HK-2 (cell line): ENCODE measurements around the gene RBBP6.

Experiments used
- DNase-seq: peaks from one replicate; pipeline ENCODE4 v3.0.0-alpha.2; 2018; ENCODE audit not compliant: unreplicated experiment

The RBBP6 gene

DNA sequence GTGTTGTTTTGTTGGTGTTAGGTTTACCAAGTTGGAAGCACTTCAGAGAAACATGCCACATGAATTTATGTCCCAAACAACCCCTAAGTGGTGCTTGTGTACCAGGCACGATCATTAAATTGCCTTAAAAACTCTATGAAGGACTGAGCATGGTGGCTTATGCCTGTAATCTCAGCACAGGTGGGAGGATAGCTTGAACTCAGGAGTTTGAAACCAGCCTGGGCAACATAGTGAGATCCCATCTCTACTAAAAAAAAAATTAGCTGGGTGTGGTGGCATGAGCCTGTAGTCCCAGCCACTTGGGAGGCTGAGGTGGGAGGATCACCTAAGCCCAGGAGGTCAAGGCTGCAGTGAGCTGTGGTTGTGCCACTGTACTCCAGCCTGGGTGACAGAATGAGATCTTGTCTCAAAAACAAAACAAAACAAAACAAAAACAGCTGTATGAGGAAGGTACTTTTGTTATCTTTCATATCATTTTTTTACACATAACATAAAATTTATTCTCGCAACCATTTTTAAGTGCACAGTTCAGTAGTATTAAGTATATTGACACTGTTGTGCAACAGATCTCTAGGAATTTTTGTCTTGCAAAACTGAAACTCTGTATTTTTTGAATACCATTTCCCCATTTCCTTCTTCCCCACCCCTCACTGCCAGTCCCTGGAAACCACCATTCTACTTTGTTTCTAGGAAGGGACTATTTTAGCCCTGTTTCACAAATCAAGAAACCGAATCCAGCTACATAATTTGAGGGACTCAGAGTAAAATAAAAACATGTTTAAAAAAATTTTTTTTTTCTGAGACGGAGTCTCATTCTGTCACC lies 14.3 kb upstream of the RBBP6 start:
- DNase-seq: no peak

DNA sequence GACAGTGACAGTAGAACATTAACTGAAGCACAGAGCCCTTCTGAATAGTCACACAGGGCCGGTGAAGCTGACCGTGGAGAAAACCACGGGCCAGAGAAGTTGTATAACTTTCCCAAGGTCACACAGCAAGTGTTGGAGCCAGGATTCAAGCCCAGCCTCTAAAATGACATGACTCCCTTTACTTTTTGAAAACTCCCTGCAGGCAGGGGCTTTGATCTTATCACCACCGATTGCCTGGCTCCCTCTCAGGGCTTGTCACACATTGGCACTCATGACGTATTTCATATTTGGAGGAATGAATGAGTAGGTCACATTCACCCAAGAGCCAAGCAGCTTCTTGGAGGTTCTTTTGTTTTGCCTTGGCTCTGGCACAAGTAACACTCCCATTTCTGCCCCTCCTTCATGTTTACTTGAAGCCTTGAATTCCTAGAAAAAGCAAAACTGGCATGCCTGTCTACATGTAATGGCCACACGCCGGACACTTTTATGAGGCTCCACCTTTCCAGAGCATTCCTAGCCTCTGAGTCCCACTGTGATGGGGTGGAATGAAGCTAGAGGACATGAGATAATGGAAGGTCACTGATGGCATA lies 13.3 kb upstream of the RBBP6 start:
- DNase-seq: no peak

DNA sequence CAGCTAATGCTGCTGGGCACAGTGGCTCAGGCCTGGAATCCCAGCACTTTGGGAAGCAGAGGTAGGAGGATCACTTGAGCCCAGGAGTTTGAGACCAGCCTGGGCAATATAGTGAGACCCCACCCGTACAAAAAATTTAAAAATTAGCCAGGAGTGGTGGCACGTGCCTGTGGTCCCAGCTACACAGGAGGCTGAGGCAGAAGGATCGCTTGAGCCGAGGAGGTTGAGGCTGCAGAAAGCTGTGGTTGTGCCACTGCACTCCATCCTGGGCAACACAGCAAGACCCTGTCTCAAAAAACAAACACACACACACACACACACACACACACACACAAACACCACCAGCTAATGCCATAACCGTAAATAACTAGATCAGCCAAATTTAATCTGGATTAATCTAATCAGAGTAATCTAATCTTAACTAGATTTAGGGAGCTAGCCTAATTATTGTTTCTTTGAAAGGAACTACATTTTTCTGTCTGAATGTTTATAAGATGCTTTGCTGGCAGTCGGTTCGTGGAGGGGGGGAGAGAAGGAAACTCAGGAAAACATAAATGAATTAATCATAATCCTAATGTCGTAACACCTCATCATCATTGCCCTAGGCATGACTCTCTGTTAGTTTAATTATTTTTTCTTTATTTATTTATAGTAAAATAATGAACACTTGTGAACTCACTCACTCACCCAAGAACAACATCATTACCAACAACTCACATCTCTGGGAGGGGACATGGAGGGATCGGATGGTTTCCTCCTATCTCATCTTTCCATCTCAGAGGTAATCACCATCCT lies 12.5 kb upstream of the RBBP6 start:
- no peak for DNase-seq

DNA sequence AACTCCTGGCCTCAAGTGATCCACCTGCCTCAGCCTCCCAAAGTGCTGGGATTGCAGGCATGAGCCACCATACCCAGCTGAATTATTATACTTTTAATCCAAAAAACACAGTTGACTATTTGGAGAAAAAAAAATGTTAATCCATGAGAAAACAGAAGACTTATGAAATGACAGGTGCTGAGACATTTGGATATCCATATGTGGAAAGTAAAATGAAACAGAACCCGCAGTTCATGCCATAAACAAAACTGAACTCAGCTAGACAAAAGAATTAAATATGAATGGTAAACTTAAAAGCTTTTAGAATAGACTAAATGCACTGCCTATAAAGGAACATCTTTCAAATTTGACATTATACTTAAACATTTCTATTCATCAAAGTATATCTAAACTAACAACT lies 8.2 kb upstream of the RBBP6 start:
- no peak for DNase-seq

DNA sequence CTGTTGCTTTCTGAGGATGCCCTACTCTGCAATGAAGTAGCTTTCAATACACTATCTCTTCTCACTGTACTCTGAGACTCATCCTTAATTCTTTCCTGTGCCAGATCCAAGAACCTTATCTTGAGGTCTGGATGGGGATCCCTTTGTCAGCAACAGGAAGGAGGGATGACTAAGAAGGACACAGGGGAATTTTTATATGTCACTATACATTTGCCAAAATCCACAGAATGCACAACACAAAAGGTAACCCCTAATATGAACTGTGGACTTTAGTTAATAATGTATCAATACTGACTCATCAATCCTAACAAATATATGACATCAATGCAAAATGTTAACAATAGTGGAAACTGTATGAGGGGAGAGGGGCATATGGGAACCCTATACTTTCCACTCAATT lies 4.7 kb upstream of the RBBP6 start:
- no peak for DNase-seq

DNA sequence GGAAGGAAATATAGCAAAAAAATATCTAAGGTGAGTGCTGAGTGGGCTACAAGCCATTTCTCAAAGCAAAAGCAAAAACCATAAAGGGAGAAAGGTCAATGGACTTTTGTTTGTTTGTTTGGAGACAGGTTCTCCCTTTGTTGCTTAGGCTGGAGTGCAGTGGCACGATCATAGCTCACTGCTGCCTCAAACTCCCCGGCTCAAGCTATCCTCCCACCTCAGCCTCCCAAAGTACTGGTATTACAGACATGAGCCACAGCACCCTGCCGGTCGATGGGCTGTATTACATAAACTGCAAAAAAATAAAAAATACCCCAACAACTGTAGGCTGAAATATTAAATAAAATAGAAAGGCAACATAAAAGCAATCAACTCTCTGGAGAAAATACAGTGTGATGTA lies 3.5 kb upstream of the RBBP6 start:
- no peak for DNase-seq

DNA sequence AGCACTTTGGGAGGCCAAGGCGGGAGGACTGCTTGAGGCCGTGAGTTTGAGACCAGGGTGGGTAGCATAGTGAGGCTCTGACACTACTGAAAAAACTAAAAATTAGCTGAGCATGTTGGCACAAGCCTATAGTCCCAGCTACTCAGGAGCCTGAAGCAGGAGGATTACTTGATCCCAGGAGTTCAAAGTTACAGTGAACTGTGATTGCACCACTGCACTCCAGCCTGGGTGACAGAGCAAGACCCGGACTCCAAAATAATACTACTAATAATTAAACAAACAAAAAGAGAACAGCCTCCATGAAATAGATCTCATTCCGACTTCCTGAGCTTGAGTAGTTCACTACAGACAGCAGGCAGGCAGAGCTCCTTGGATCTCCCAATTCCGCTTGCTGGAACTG lies 2.7 kb upstream of the RBBP6 start:
- no peak for DNase-seq

DNA sequence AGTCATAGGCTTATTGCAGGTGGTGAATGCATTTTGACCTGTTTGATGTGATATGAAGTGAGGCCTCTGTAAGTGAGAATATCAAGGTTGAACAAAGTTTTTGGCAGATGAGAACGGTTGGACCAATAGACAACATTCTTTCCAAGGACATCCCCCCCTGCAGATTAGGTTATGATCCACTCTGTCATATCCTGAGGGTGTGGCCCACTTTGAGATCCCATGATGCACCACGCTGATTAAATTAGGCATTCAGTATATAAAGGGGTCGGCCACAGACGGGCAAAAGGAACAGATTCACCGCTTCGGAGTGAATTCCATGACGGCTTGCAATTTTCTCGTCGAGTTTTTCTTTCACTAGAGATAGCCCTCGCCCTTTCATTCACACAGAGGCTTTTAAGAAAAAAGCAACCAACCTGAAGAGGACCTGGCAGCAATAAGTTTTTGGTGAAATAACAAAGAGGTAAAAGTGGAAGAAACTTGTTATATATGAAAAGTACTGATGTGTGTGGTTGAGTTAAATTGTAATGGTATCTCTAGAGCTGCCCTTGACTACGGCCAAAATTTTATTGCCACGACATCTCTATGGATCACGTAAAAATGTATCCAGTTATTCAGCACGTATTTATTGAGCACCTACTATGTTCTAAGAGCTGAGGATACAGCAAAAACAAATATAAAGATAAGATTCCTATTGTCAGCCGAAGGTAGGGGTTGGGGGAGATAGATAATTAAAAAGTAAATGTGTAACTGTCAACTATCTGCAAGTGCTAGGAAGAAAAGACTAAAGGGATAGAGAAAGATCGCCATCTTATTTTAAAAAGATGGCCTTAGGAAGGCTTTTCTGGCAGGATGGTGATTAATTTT lies 1.7 kb upstream of the RBBP6 start:
- no peak for DNase-seq

DNA sequence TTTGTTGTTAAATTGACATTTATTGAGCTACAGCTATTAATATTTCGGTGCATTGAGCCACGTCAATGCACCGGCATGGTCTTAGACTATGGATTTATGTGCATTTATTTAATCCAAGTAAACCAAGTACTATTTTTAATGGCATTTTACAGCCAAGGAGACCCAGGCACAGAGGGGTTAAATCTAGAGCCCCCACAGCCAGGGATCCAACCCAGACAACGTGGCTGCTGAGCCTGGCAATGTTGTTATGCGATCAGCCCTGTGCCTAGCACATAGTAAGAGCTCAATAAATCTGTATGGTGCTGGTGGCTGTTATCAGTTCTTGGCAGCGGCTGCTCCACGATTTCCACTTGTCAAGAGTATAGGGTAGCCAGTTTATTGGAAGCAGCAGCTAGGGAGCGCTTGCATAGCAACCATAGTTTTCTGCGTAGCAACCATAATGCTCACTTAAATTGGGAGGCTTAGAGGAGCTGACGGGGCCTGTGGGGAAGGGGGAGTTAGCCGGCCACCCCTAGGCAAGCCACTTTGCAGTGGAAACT lies 541 bp upstream of the RBBP6 start:
- no peak for DNase-seq

DNA sequence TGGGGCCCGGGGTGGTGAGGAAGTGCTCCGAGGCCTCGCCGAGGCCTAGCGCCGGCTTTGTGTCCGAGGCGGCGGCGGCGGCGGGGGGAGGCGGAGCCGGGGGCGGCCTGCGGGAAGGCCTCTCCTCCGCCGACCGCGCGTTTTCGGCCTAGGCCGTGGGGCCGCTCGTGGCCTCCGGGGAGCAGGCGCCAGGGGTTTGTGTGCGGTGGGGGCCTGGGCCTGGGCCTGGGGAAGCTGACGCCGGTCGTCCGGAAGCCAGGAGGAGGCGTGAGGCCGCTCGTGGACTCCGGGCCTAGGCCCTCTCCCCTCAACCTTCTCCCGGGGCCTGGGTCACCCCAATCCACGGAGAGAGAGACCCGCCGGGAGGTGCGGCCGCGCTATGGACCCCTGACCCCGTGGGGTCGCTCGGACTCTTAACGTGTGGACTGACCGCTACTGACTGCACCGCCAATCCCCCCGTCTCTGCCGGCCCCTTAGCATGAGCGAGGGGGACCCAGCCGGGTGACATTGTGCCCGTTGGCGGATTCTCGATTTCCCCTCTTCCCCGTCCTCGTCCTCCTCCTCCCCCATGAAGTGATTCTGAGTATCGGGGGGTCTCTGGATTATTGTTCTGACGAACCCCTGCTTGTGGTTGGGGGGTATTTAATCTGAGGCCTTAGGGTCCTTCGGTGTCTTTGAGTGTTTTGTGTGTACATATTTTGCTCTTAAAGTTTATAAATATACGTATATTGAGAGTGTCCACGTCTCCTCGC lies 660 bp downstream of the RBBP6 start:
- no peak for DNase-seq

DNA sequence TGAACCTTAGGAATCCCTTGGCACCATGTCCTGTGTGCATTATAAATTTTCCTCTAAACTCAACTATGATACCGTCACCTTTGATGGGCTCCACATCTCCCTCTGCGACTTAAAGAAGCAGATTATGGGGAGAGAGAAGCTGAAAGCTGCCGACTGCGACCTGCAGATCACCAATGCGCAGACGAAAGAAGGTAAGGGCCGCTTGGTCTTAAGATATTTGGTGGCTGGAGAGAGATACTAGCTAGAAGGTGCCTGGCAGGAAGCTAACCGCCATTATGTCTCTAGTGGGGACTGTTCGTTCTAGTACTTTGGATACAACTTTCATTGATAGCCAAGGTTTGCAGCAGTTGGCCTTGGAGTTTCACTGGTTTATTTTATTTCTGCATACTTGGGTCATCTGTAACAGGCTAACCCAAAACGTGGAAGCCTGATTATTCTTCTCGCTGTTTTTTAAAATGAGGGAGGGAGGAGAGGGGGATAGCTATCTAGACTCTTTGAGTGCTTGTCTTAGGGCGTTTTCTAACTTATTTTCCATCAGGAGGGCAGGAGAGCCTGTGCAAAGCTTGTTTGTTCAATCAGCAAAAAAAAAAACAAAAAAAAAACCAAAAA lies 1.3 kb downstream of the RBBP6 start:
- DNase-seq: peak; percentile 21

DNA sequence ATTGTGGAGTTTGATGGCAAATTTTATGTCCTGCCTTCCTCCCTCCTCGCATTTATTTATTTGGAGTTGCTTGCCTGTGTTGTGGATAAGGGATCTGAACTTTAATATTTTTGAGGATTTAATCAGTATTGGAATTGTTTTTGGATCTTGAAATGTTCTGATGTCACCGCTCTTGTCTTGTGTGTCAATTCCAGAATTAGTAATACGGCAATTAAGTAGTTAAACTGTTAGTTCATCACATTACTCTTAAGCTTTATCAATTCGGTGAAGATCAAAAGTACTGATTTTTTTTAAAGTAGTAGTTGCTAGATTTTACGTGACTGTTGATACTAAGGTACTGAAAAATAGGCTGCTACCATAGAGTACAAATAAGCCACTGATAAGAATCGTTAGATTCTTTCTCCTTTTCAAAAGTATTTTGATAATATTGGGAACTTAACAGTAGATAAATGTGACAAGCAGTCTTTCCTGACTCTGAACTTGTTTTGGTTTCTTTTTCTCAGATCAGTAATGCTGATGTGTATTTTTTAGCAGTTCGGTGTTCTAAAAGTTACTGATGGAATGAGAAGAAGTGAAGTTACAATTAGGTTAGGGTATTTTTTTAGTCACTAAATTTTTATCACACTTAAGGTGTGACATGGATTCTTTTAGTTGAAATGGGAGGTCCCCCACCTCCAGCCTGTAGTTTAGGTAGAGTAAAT lies 2.0 kb downstream of the RBBP6 start:
- no peak for DNase-seq

DNA sequence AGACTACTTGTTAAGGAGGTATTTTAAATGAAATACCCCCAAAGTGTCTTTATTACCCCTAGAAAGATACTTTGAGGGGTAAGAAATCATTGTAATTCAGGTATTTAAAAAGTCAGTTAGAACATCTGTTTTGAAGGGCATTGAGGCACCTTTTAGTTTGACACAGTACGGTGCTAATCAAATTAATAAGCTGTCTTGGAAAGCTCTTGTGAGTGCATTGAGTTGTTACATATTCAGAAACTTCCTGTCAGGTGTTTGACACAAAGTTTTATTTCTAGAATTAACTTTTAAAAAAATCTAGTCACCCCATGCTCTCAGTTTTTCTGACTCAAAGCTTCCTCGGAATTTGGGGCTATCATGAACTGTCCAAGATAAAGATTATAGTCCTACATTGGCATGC lies 4.6 kb downstream of the RBBP6 start:
- DNase-seq: no peak

DNA sequence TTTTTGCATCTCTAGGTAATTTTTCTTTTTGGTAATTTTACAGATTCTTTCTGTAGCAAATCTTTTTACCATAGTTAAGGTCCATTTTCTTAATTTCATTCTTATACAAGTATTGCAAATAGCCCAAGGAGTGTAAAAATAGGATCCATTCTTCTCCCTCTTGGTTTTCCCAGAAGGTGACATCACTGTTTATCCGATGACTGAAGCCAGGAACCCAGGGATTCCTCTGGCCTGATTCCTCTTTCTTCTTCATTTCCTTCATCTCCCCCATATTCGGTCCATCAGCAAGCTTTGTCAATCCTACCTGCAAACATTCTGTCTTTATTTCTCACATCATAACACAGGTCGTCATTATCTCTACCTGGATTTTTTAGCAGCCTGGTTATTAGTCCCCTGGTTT lies 5.3 kb downstream of the RBBP6 start:
- DNase-seq: no peak

DNA sequence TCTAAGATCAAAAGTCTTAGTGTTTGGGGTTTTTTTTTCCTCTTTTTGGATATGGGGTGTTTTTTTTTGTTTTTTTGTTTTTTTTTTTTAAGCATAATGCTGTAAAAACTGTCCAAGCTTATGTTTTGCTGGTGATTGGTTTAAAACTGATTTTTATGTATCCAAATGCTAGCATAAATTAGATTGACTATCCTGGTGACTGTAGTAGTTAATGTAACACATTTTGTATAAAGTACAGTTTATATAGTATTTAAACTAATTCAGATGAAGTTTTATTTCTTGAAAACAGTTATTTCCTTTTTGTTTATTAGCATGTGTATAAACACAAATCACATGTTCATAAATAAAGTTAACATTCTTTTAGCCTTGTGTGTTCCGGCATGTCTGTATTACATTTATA lies 10.9 kb downstream of the RBBP6 start:
- DNase-seq: no peak

DNA sequence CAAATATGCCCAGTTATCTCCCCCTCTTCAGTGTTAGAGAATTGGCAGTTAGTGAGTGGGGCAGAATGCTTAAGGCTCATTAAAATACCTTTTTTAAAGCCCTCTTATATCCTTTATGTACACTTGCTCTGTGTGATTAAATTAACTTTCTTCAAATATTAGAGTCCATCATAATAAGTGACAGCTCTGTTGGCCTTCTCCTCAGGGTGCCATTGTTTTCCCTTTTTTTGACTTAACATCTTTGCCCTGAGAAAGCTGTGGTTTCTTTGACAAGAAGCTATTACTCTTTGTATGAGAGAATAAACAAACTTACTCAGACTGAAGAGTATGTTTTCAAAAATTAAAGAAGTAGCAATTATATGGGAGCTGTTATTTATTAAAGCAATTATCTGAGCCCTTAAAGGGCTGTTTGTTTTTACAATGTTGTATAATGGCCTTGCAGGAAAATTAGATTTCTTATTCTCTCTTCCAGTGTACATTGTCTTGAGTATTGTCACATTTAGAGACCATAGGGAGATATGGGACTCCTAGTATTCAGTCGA lies 13.4 kb downstream of the RBBP6 start:
- no peak for DNase-seq

DNA sequence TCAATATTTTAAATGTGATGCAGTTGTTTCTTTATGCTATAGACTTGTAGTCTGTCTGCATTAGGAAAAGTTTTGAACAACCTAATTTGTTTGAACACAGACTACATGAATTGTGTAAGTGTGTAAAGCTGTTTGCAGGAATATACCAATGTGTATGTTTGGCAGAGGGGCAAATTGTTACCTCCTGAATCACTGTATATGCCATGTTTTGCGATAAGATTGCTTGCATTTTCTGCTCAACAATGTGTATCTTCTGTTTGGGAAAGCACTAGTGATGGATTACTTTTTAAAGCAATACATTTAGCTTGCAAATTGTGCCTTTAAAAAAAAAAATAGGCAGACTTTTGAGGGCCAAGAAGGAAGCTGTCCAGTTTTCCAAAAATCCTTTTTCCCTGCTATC lies 14.6 kb downstream of the RBBP6 start:
- no peak for DNase-seq

DNA sequence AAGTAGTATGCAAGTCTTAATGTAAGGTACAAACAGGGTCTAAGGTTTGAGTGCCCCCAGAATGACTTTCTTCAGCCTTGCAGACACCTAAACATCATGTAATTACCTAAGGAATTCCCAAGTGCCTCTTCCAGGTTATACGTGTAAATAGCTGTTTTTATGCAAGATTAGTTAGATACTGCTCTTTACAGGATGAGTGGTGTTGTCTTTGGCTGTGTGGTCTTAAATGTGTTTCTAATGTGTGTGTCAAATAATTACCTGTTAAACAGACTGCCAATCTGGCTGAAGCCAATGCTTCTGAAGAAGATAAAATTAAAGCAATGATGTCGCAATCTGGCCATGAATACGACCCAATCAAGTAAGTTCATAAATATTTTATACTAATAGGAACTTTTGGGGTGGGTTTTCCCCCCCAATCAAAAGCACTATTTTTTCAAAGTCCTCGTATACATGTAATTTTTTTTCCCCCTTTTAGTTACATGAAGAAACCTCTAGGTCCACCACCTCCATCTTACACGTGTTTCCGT lies 16.0 kb downstream of the RBBP6 start:
- no peak for DNase-seq

DNA sequence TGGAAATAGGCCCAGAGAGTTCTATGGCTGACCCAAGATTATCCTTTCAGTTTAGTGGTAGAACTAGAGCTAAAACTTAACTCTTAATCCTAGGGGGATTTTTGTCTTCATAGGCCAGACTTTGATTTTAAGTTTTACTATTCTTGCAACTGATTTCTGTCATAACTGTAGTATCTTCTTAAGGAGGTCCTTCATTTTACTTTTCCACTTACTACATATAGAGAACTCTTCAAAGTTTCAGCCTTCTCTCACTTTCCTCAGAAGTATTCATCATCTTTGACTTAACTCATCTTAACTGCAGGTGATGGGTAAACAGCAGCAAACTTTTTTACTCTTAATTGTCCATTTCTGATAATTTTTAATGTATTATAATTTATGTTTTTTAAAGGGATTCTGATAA lies 23.4 kb downstream of the RBBP6 start:
- DNase-seq: no peak
